ENCODE data around the gene ZBTB20.

DNA sequence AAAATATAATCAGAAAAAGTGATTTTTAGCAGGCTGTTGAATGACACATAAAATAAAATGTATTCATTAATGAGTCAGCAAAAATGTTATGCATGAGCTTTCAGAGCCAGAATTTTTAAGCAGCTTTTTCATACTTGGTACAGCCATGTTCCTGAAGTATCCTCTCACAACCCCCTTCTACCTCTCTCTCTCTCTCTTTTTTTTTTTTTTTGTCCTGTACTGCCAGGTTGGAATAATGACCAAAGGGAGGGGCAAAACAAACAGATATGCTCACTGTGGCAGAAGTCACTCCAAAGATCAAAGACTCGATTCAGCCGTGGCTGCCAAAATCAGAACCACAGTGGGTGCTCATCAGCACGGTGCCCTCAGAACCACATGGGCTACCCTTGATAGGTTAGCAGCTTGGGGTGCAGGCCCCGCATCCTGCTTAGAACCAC, 383.0 kb downstream of the ZBTB20 start:
- TF ChIP-seq, protein P1, sequence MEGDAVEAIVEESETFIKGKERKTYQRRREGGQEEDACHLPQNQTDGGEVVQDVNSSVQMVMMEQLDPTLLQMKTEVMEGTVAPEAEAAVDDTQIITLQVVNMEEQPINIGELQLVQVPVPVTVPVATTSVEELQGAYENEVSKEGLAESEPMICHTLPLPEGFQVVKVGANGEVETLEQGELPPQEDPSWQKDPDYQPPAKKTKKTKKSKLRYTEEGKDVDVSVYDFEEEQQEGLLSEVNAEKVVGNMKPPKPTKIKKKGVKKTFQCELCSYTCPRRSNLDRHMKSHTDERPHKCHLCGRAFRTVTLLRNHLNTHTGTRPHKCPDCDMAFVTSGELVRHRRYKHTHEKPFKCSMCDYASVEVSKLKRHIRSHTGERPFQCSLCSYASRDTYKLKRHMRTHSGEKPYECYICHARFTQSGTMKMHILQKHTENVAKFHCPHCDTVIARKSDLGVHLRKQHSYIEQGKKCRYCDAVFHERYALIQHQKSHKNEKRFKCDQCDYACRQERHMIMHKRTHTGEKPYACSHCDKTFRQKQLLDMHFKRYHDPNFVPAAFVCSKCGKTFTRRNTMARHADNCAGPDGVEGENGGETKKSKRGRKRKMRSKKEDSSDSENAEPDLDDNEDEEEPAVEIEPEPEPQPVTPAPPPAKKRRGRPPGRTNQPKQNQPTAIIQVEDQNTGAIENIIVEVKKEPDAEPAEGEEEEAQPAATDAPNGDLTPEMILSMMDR (IDR thresholded peaks at IDR 0.05): no peak
- TF ChIP-seq EP300 (IDR thresholded peaks at IDR 0.05) (no peak), POLR2A (IDR thresholded peaks at IDR 0.05) (no peak), POLR2AphosphoS5 (IDR thresholded peaks at IDR 0.05) (no peak)

All from stomach (tissue), 4 donors.